ENCODE data around the gene NOS1AP.
"Not testable (repeated sequence)": the region's sequence is repeated elsewhere in the genome, so short reads cannot be mapped to it uniquely, and the experiment has no call there.

The NOS1AP gene

DNA sequence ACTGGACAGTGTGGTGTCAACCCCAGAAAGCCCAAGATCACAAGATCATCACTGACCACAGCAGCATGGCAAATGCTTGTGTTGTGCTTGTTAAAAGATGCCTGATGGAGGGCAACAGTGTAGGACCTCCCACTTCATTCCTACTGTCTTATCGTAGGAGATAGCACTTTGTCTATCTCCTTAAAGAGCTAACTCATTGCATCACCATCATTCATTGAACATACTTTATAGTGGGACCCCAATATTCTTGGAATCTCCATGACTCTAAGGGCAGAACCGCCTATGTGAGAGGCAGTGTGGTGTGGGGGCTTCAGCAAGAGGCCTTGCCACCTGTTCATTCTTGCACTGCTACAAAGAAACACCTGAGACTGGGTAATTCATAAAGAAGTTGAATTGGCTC lies 347.4 kb downstream of the NOS1AP start:
- DNase-seq (ENCODE audit: low read depth in 1 of 2, low spot score in 1 of 2) = no peak
- no peak for TF ChIP-seq JUND (IDR thresholded peaks at IDR 0.05; ENCODE audit: low read depth)
- in situ Hi-C loops (cut with HindIII; ENCODE audit: low pct_unique_long_range_greater_than_20kb, low sequenced_read_pairs) = no loop called here

DNA sequence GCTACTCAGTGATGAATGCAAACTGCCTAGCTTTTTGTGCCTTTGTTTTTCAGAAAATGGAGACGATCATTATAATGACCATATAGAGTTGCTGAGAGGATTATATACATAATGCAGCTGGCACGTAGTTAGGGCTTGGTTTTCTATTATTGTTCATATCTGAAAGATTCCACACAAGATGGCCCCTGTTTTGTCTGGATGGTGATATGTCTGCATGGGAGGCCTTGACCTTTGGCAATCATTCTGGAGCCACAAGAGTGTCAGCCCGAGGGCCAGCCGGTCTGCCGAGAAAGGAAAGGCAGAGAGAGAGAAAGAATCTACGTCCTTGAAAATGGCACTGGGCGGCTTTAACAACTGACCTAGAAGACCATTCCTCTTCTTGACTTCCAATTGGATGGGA lies 348.2 kb downstream of the NOS1AP start:
- in situ Hi-C loops (cut with HindIII; ENCODE audit: low pct_unique_long_range_greater_than_20kb, low sequenced_read_pairs) = no loop called here
- no peak for DNase-seq (ENCODE audit: low read depth in 1 of 2, low spot score in 1 of 2)
- TF ChIP-seq JUND (IDR thresholded peaks at IDR 0.05; ENCODE audit: low read depth) = no peak

DNA sequence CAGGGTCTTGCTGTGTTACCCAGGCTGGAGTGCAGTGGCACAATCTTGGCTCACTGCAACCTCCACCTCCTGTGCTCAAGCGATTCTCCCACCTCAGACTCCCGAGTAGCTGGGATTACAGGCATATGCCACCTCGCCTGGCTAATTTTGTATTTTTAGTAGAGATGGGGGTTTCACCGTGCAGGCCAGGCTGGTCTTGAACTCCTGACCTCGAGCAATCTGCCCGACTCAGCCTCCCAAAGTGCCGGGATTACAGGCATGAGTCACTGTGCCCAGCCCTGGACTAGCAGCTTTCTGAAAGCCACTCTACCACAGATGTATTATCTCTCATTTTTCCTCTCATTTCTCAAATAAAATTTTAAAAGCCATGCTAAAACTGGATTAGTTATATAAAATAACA lies 349.1 kb downstream of the NOS1AP start:
- DNase-seq (ENCODE audit: low read depth in 1 of 2, low spot score in 1 of 2); in situ Hi-C loops (cut with HindIII; ENCODE audit: low pct_unique_long_range_greater_than_20kb, low sequenced_read_pairs): not testable (repeated sequence)

GRCh38 chr1:162419450-162419931 lies 350.0 kb downstream of the NOS1AP start:
- in situ Hi-C loops (cut with HindIII; ENCODE audit: low pct_unique_long_range_greater_than_20kb, low sequenced_read_pairs); DNase-seq (ENCODE audit: low read depth in 1 of 2, low spot score in 1 of 2): not testable (repeated sequence)

All from T47D (cell line).